CD14-positive monocyte (primary cell): ENCODE results near the gene FAM227B. TPM values are rescaled to one million over a fixed set of nuclear protein-coding genes. Genes with fewer than 3 reads are reported as not detected.

Experiments used
- DNase-seq, 3 donors: peaks; one replicate each; pipeline ENCODE4 v3.0.0-alpha.2; 2011 to 2022
- H2AFZ ChIP-seq: 2 replicates; pipeline ENCODE4 v1.6.0; 2012; ENCODE audit warnings: mild to moderate bottlenecking, low read depth, low read length, inconsistent platforms; ENCODE audit not compliant: insufficient read depth, poor library complexity, severe bottlenecking
- H3K27ac ChIP-seq, 2 donors: 1 replicate in 1 of 2; 2 replicates in 1 of 2; pipeline ENCODE4 v1.5.1; 2012 to 2013; ENCODE audit warnings: low read length in 2 of 2, control low read depth in 1 of 2, inconsistent platforms in 1 of 2, low read depth in 1 of 2, mild to moderate bottlenecking in 1 of 2
- H3K27me3 ChIP-seq, 2 donors: one replicate each; pipeline versions ENCODE4 v1.6.0 to v1.6.1; 2011 to 2013; ENCODE audit warnings: low read length in 2 of 2; ENCODE audit not compliant: control insufficient read depth in 2 of 2, insufficient read depth in 2 of 2
- H3K36me3 ChIP-seq, 2 donors: replicated peaks in 1 of 2; 1 replicate in 1 of 2; 2 replicates in 1 of 2; pipeline versions ENCODE4 v1.5.1 to v1.6.1; 2012 to 2013; ENCODE audit warnings: low read length in 2 of 2, control low read depth in 1 of 2, inconsistent platforms in 1 of 2, mild to moderate bottlenecking in 1 of 2; ENCODE audit not compliant: insufficient read depth in 2 of 2, control insufficient read depth in 1 of 2
- H3K4me1 ChIP-seq, 2 donors: 1 replicate in 1 of 2; 2 replicates in 1 of 2; pipeline versions ENCODE4 v1.5.1 to v1.6.1; 2012 to 2013; ENCODE audit warnings: low read length in 2 of 2, control low read depth in 1 of 2, inconsistent platforms in 1 of 2, mild to moderate bottlenecking in 1 of 2, moderate library complexity in 1 of 2; ENCODE audit not compliant: insufficient read depth in 2 of 2, control insufficient read depth in 1 of 2
- H3K4me2 ChIP-seq: replicated peaks from 2 replicates; pipeline ENCODE3; 2012; ENCODE audit warnings: low read length, moderate library complexity, mild to moderate bottlenecking; ENCODE audit not compliant: poor library complexity, severe bottlenecking; ENCODE audit errors: extremely low read depth
- H3K4me3 ChIP-seq, 3 experiments: fragments of 200-600 bp in 1 of 3; sonication (generic) in 1 of 3; replicated peaks in 1 of 3; 1 replicate in 2 of 3; 2 replicates in 1 of 3; pipeline ENCODE4 v1.5.1; 2011 to 2013; ENCODE audit warnings: low read length in 3 of 3, mild to moderate bottlenecking in 3 of 3, control low read depth in 2 of 3, low read depth in 2 of 3, inconsistent platforms in 1 of 3, moderate library complexity in 1 of 3
- H3K79me2 ChIP-seq: 2 replicates; pipeline ENCODE4 v1.6.0; 2012; ENCODE audit warnings: mild to moderate bottlenecking, control low read depth, inconsistent platforms, low read length, moderate library complexity; ENCODE audit not compliant: insufficient read depth
- H3K9ac ChIP-seq: 2 replicates; pipeline ENCODE4 v1.6.0; 2017; ENCODE audit warnings: low read length, mild to moderate bottlenecking; ENCODE audit not compliant: insufficient read depth, poor library complexity, severe bottlenecking
- H3K9me3 ChIP-seq, 2 donors: replicated peaks in 1 of 2; 1 replicate in 1 of 2; 2 replicates in 1 of 2; pipeline versions ENCODE4 v1.5.1 to v1.6.1; 2012 to 2013; ENCODE audit warnings: low read length in 2 of 2, control low read depth in 1 of 2; ENCODE audit not compliant: control insufficient read depth in 1 of 2, insufficient read depth in 1 of 2
- H4K20me1 ChIP-seq: 2 replicates; pipeline ENCODE4 v1.6.0; 2012; ENCODE audit warnings: mild to moderate bottlenecking, low read length, control low read depth, moderate library complexity; ENCODE audit not compliant: insufficient read depth
- H3K27ac Mint-ChIP-seq, 7 donors: one replicate each; pipeline ENCODE4 v1.8.0; 2020; ENCODE audit warnings: mild to moderate bottlenecking in 7 of 7, mixed read lengths in 7 of 7, moderate library complexity in 6 of 7, inconsistent platforms in 2 of 7
- H3K27me3 Mint-ChIP-seq, 3 donors: one replicate each; pipeline ENCODE4 v1.8.0; 2021 to 2022; ENCODE audit warnings: low read depth in 3 of 3, mild to moderate bottlenecking in 3 of 3, mixed read lengths in 3 of 3, moderate library complexity in 3 of 3, inconsistent platforms in 1 of 3
- H3K36me3 Mint-ChIP-seq, 2 donors: one replicate each; pipeline ENCODE4 v1.8.0; 2020; ENCODE audit warnings: mixed read lengths in 2 of 2, inconsistent platforms in 1 of 2, mild to moderate bottlenecking in 1 of 2
- H3K4me1 Mint-ChIP-seq: one replicate; pipeline ENCODE4 v1.8.0; 2020; ENCODE audit warnings: mild to moderate bottlenecking, mixed read lengths
- H3K4me3 Mint-ChIP-seq, 2 donors: one replicate each; pipeline ENCODE4 v1.8.0; 2020; ENCODE audit warnings: mild to moderate bottlenecking in 2 of 2, mixed read lengths in 2 of 2, moderate library complexity in 1 of 2
- H3K9me3 Mint-ChIP-seq, 7 donors: one replicate each; pipeline ENCODE4 v1.8.0; 2020 to 2022; ENCODE audit warnings: mixed read lengths in 7 of 7, mild to moderate bottlenecking in 6 of 7, moderate library complexity in 6 of 7, inconsistent platforms in 2 of 7
- WGBS: methylation state at CpG from one replicate; pipeline ENCODE4 v1.1.5; 2013; ENCODE audit warnings: missing lambda C conversion rate; ENCODE audit not compliant: insufficient coverage; 5-methylcytosine and 5-hydroxymethylcytosine counted together
- intact Hi-C, 2 donors: fragments of 100-400 bp; cut with micrococcal nuclease; formaldehyde crosslinking; loops; one replicate each; pipeline versions ENCODE4 v1.15.0 to v1.15.1; 2023
- polyA plus RNA-seq, 3 donors: library from polyadenylated mRNA; depleted of rRNA in 1 of 3; unstranded in 2 of 3; stranded (reverse) in 1 of 3; fragments of 300-500 nt in 2 of 3; fragments of >200 nt in 1 of 3; fragmentation: Illumina TruSeq in 2 of 3; gene quantifications; 1 replicate in 2 of 3; 2 replicates in 1 of 3; pipeline ENCODE4 v1.2.3, GENCODE V29; 2012 to 2021
- TF ChIP-seq, protein P1 (sequence below): fragments of 200-600 bp; IDR thresholded peaks from one replicate; pipeline ENCODE4 v1.8.0; 2022; ENCODE audit warnings: antibody characterized with exemption, mild to moderate bottlenecking

Gene FAM227B
- polyA plus RNA-seq, 3 donors = 0.28 to 0.72 (median 0.49) TPM

DNA sequence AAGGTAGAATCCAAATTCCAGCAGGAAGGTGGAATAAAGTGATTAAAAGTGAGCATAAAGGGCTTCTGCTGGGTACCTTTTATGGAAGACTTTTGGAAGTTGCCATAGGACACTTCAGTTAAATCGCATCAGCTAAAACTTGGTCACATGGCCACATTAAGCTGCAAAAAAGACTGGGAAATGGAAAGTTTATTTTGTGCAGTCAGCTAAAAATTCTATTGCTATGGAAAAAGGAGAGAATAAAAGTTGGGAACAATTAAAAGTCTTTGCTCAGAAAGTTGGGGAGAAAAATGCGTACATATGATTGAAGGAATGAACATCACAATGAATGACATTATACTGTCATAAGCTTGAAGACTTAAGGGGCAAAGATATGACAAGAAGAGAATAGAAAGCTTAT lies 148.3 kb downstream of the FAM227B start:
- H3K27ac ChIP-seq = no peak overlapping the region
- H3K9me3 ChIP-seq = no peaks in the 10 kb centered on the region
- H4K20me1 ChIP-seq = no peaks in the 10 kb centered on the region
- TF ChIP-seq, protein P1, sequence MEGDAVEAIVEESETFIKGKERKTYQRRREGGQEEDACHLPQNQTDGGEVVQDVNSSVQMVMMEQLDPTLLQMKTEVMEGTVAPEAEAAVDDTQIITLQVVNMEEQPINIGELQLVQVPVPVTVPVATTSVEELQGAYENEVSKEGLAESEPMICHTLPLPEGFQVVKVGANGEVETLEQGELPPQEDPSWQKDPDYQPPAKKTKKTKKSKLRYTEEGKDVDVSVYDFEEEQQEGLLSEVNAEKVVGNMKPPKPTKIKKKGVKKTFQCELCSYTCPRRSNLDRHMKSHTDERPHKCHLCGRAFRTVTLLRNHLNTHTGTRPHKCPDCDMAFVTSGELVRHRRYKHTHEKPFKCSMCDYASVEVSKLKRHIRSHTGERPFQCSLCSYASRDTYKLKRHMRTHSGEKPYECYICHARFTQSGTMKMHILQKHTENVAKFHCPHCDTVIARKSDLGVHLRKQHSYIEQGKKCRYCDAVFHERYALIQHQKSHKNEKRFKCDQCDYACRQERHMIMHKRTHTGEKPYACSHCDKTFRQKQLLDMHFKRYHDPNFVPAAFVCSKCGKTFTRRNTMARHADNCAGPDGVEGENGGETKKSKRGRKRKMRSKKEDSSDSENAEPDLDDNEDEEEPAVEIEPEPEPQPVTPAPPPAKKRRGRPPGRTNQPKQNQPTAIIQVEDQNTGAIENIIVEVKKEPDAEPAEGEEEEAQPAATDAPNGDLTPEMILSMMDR = no peak
- no peak overlapping the region for H3K27ac Mint-ChIP-seq
- peaks cover 0 to 5% (median 2%) of the 10 kb centered on the region in 7 donors for H3K9me3 Mint-ChIP-seq
- WGBS = 90% methylated on average over 1 of the region's 2 CpGs
- no peaks in the 10 kb centered on the region for H3K4me1 ChIP-seq
- H3K4me1 Mint-ChIP-seq = peaks cover 9% of the 10 kb centered on the region
- no peak overlapping the region for H3K4me3 ChIP-seq
- H3K27me3 Mint-ChIP-seq = no peaks in the 10 kb centered on the region
- intact Hi-C loops = no loop called here
- no peak for DNase-seq
- no peak overlapping the region for H3K4me2 ChIP-seq
- H3K4me3 Mint-ChIP-seq = no peak overlapping the region
- no peaks in the 10 kb centered on the region for H3K36me3 ChIP-seq
- H3K9ac ChIP-seq = no peak overlapping the region
- H3K79me2 ChIP-seq = no peaks in the 10 kb centered on the region
- no peaks in the 10 kb centered on the region for H3K36me3 Mint-ChIP-seq
- no peak overlapping the region for H2AFZ ChIP-seq
- no peaks in the 10 kb centered on the region for H3K27me3 ChIP-seq

DNA sequence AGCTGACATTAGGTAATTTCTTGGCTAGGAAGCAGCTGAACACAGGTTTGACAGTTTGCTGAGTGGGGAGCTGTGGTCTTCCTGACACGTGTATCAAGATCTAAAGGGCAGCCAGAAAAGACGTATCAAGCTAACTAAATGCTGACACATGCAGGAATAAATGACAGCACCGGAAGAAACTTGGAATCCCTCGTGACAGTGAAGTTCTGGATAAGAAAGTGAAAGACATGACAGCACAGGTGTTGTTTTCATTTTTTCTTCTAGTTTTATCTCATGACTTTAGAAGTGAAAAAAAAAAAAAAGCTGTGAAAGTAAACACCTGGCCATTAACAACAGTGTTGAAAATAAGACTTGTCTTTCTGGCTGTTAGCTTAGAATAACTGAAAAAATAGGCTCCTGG lies 148.9 kb downstream of the FAM227B start:
- Histone ChIP-seq H4K20me1 (no peaks in the 10 kb centered on the region), H3K79me2 (no peaks in the 10 kb centered on the region), H3K27me3 (no peaks in the 10 kb centered on the region), H3K4me2 (no peak overlapping the region), H3K36me3 (no peaks in the 10 kb centered on the region), H3K4me1 (peaks cover 0 to 2% of the 10 kb centered on the region in 2 donors), H3K27ac (no peak overlapping the region), H2AFZ (no peak overlapping the region), H3K4me3 (no peak overlapping the region), H3K9ac (no peak overlapping the region), H3K9me3 (no peaks in the 10 kb centered on the region)
- no peak for DNase-seq
- no peaks in the 10 kb centered on the region for H3K36me3 Mint-ChIP-seq
- 14% methylated on average over 2 of the region's 4 CpGs for WGBS
- no peak overlapping the region for H3K27ac Mint-ChIP-seq
- peaks cover 0 to 4% (median 2%) of the 10 kb centered on the region in 7 donors for H3K9me3 Mint-ChIP-seq
- H3K27me3 Mint-ChIP-seq = no peaks in the 10 kb centered on the region
- TF ChIP-seq, protein P1 = no peak
- intact Hi-C loops = no loop called here
- no peak overlapping the region for H3K4me3 Mint-ChIP-seq
- H3K4me1 Mint-ChIP-seq = peaks cover 14% of the 10 kb centered on the region
